Left kidney (tissue), 2 donors: Measurements from ENCODE around the gene FEM1A. TPM values are rescaled to one million over a fixed set of nuclear protein-coding genes. Genes with fewer than 3 reads are reported as not detected.
"Not testable (repeated sequence)": the region's sequence is repeated elsewhere in the genome, so short reads cannot be mapped to it uniquely, and the experiment has no call there.

Experiments
- DNase-seq: peaks from one replicate; pipeline ENCODE4 v3.0.0-alpha.2; 2013
- polyA plus RNA-seq: library from polyadenylated mRNA; unstranded; fragments of 120-200 nt; gene quantifications from one replicate; pipeline ENCODE4 v1.2.1, GENCODE V29; 2013; ENCODE audit not compliant: insufficient read length

The FEM1A gene
- polyA plus RNA-seq, 1 donor, result 2.5 TPM

- no peak for DNase-seq
Observed at GRCh38 chr19:4806384-4806783, 14.8 kb downstream of the FEM1A start.

- no peak for DNase-seq
Observed at GRCh38 chr19:4807188-4807587, 15.7 kb downstream of the FEM1A start.

GRCh38 chr19:4811328-4812131 lies 20.0 kb downstream of the FEM1A start:
- DNase-seq, result no peak

- no peak for DNase-seq
Observed at GRCh38 chr19:4814625-4815425, 23.3 kb downstream of the FEM1A start.

- peak; percentile 91 for DNase-seq
Observed at GRCh38 chr19:4815426-4816201, 24.1 kb downstream of the FEM1A start.

GRCh38 chr19:4816202-4816949 lies 24.8 kb downstream of the FEM1A start:
- no peak for DNase-seq

- DNase-seq, result no peak
Observed at GRCh38 chr19:4816950-4817278, 25.4 kb downstream of the FEM1A start.

GRCh38 chr19:4817467-4818277 lies 26.1 kb downstream of the FEM1A start:
- DNase-seq, result no peak

GRCh38 chr19:4821265-4821664 lies 29.7 kb downstream of the FEM1A start:
- no peak for DNase-seq

GRCh38 chr19:4822354-4822753 lies 30.8 kb downstream of the FEM1A start:
- DNase-seq, result not testable (repeated sequence)

- no peak for DNase-seq
Observed at GRCh38 chr19:4823577-4823976, 32.0 kb downstream of the FEM1A start.

- no peak for DNase-seq
Observed at GRCh38 chr19:4829001-4829712, 37.6 kb downstream of the FEM1A start.

- no peak for DNase-seq
Observed at GRCh38 chr19:4830332-4830731, 38.8 kb downstream of the FEM1A start.

GRCh38 chr19:4830768-4831265 lies 39.3 kb downstream of the FEM1A start:
- DNase-seq, result no peak

- peak; percentile 34 for DNase-seq
Observed at GRCh38 chr19:4831304-4831978, 39.9 kb downstream of the FEM1A start, which contains the start of gene TICAM1. Gene TICAM1, minus strand, starts transcription at chr19:4831712. Its CDS starts 13,335 bp downstream, at chr19:4818377.

GRCh38 chr19:4831979-4832340 lies 40.4 kb downstream of the FEM1A start:
- not testable (repeated sequence) for DNase-seq

GRCh38 chr19:4832776-4833175 lies 41.2 kb downstream of the FEM1A start:
- no peak for DNase-seq

GRCh38 chr19:4839192-4839591 lies 47.7 kb downstream of the FEM1A start:
- no peak for DNase-seq

GRCh38 chr19:4843647-4843965 lies 52.1 kb downstream of the FEM1A start:
- DNase-seq, result no peak
